ENCODE results near the gene S100Z. TPM values are rescaled to one million over a fixed set of nuclear protein-coding genes. Genes with fewer than 3 reads are reported as not detected.
"Not testable (repeated sequence)": the region's sequence is repeated elsewhere in the genome, so short reads cannot be mapped to it uniquely, and the experiment has no call there.

S100Z gene
- total RNA-seq, 2 experiments from 2014 or later = 0.36 to 0.81 TPM

DNA sequence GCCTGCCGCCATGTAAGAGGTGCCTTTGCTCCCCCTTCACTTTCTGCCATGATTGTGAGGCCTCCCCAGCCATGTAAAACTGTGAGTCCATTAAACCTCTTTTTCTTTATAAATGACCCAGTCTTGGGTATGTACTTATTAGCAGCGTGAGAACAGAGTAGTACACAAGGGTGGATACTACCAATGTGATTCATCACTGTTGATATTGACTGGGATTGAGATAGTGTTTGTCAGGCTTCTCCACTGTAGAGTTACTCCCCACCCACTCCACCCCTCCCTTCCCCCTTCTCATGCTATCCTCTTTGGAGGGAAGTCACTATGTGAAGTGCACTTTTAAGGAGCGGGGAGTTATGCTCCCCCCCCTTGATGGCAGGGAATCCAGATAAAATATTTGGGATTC is 91.6 kb downstream of the S100Z start:
- H3K4me1 Mint-ChIP-seq (ENCODE audit: low read depth) = peaks cover 5% of the 10 kb centered on the region
- no peak overlapping the region for H3K4me3 Mint-ChIP-seq
- H3K27ac Mint-ChIP-seq = no peak overlapping the region
- no peak for ATAC-seq
- no peaks in the 10 kb centered on the region for H3K36me3 Mint-ChIP-seq (ENCODE audit: low read depth)
- no peaks in the 10 kb centered on the region for H3K9me3 Mint-ChIP-seq
- POLR2A ChIA-PET = no interaction called here
- no peak for DNase-seq
- peaks cover 6% of the 10 kb centered on the region for H3K27me3 Mint-ChIP-seq
- intact Hi-C loops (cut with micrococcal nuclease) = no loop called here
- CTCF ChIA-PET = no interaction called here
- TF ChIP-seq CTCF (IDR thresholded peaks at IDR 0.05) = no peak

DNA sequence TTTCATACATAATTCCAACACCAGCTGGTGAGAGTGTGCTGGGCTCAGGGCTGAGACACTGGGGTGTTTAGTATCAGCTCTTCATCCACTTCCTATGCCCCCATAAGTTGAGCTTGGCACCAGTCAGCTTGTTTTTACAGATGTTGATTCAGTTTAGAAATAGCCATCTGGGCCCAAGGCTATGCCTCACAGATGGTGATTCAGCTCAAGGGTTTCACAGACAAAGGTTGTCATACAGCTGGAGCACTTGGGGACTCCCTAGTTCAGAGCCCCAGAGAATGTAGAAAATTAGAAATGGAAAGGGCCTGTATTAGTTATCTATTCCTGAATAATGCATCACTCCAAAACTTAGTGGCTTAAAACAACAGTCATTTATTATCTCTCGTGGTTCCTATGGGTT is 92.8 kb downstream of the S100Z start:
- H3K27me3 Mint-ChIP-seq = peaks cover 9% of the 10 kb centered on the region
- ATAC-seq (no peak), DNase-seq (no peak)
- no peaks in the 10 kb centered on the region for H3K36me3 Mint-ChIP-seq (ENCODE audit: low read depth)
- no peaks in the 10 kb centered on the region for H3K9me3 Mint-ChIP-seq
- intact Hi-C loops (cut with micrococcal nuclease) = no loop called here
- H3K4me1 Mint-ChIP-seq (ENCODE audit: low read depth) = peaks cover 5% of the 10 kb centered on the region
- H3K4me3 Mint-ChIP-seq = no peak overlapping the region
- CTCF ChIA-PET = no interaction called here
- TF ChIP-seq CTCF (IDR thresholded peaks at IDR 0.05) = no peak
- POLR2A ChIA-PET = no interaction called here
- H3K27ac Mint-ChIP-seq = no peak overlapping the region

GRCh38 chr5:76943006-76943405 is 93.2 kb downstream of the S100Z start:
- Mint-ChIP-seq H3K4me3 (no peak overlapping the region), H3K9me3 (no peaks in the 10 kb centered on the region), H3K36me3 (ENCODE audit: low read depth) (no peaks in the 10 kb centered on the region), H3K27me3 (peaks cover 9% of the 10 kb centered on the region), H3K27ac (no peak overlapping the region), H3K4me1 (ENCODE audit: low read depth) (peaks cover 3% of the 10 kb centered on the region)
- ChIA-PET CTCF (no interaction called here), POLR2A (no interaction called here)
- TF ChIP-seq CTCF (IDR thresholded peaks at IDR 0.05) = no peak
- intact Hi-C loops (cut with micrococcal nuclease) = no loop called here
- DNase-seq (no peak), ATAC-seq (no peak)

DNA sequence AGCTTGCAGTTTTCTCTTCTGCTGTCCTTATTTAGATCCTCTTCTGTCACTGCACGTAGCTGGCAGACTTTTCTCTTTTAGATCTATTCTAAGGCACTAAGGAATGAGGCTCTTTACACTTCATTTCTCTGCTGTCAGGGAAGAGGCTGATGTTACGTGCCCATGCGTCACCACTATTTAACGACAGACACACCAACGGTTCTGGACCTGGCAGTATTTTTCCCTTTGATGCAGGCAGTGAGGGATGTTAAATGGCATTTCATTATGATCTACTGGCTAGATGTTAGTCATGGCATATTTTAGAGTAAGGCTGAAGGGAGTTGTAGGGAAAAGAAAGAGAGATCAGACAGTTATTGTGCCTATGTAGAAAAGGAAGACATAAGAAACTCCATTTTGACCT is 94.8 kb downstream of the S100Z start:
- intact Hi-C loops (cut with micrococcal nuclease) = no loop called here
- no peaks in the 10 kb centered on the region for H3K4me1 Mint-ChIP-seq (ENCODE audit: low read depth)
- no peak for DNase-seq
- ChIA-PET CTCF (interaction anchor here (1.2 kb wide), 1 partner anchor 67 kb away, joined by 3 read pairs; no protein-coding TSS in a partner anchor), POLR2A (no interaction called here)
- no peak overlapping the region for H3K27ac Mint-ChIP-seq
- no peaks in the 10 kb centered on the region for H3K9me3 Mint-ChIP-seq
- no peak overlapping the region for H3K4me3 Mint-ChIP-seq
- ATAC-seq = no peak
- H3K36me3 Mint-ChIP-seq (ENCODE audit: low read depth) = no peaks in the 10 kb centered on the region
- peaks cover 15% of the 10 kb centered on the region for H3K27me3 Mint-ChIP-seq
- no peak for TF ChIP-seq CTCF (IDR thresholded peaks at IDR 0.05)

GRCh38 chr5:76945238-76945637 is 95.4 kb downstream of the S100Z start:
- intact Hi-C loops (cut with micrococcal nuclease); DNase-seq; H3K4me3 Mint-ChIP-seq; POLR2A ChIA-PET; ATAC-seq; CTCF ChIA-PET; H3K27ac Mint-ChIP-seq; H3K36me3 Mint-ChIP-seq (ENCODE audit: low read depth); H3K4me1 Mint-ChIP-seq (ENCODE audit: low read depth); H3K9me3 Mint-ChIP-seq: not testable (repeated sequence)
- H3K27me3 Mint-ChIP-seq = peaks cover 15% of the 10 kb centered on the region

DNA sequence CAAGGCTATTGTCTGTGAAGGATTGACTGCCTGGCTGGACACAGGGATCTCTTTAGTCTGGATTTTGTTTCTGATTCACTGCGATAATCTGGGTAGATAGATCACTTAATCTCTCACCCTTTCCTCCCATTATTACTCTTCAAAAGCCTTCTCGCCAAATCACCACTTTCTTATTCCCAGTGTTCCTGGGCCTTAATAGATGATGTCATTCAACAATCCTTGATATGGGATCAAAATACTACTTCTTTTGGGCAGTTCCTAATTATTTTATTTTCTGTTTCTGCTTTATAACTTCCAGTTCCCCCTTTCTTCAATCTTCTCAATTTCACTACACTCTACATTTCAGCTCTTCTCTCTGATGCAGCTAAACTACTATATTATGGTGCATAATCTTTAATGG is 96.3 kb downstream of the S100Z start:
- no peak overlapping the region for H3K27ac Mint-ChIP-seq
- ChIA-PET POLR2A (no interaction called here), CTCF (interaction anchor here (0.6 kb wide), 1 partner anchor 373 kb away, joined by 3 read pairs; no protein-coding TSS in a partner anchor)
- no peaks in the 10 kb centered on the region for H3K9me3 Mint-ChIP-seq
- no peak for ATAC-seq
- H3K4me3 Mint-ChIP-seq = no peak overlapping the region
- DNase-seq = no peak
- no peaks in the 10 kb centered on the region for H3K4me1 Mint-ChIP-seq (ENCODE audit: low read depth)
- intact Hi-C loops (cut with micrococcal nuclease) = no loop called here
- H3K27me3 Mint-ChIP-seq = peaks cover 13% of the 10 kb centered on the region
- TF ChIP-seq CTCF (IDR thresholded peaks at IDR 0.05) = no peak
- H3K36me3 Mint-ChIP-seq (ENCODE audit: low read depth) = no peaks in the 10 kb centered on the region
